HG02623 (cell line): ENCODE data around the gene NFIA.

ENCODE experiments used
- ATAC-seq: cut with Tn5 transposase; IDR thresholded peaks from one replicate; pipeline ENCODE4 v1.9.1; 2021; ENCODE audit warnings: moderate library complexity; ENCODE audit not compliant: unreplicated experiment

Gene NFIA

DNA sequence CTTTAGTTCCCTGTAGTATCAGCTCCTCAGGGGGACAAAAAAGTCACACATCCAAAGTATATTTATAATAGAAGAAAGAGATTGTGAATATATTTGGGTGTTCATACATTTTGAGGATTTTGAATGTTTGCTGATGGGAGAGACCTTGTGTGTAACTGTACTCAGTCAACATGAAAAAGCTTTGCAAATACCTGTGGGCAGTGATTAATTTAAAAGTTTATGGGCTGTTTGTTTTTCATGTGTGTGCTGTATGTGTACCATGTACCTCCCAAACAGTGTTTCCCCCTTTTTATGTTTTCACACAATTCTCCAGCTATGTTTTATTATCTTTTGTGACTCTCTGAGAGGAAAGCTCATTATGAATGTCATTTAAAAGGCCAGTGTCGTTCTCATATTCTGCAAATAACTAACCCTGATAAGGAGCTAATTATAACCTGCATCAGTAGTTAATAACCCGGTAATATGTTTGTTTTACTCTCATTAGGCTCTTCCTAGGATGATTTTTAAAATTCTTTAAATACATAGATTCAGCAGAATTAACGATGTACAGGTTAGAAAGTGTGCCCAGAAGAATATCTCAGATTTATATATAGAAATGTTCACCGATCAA, 271.5 kb downstream of the NFIA start:
- no peak for ATAC-seq

DNA sequence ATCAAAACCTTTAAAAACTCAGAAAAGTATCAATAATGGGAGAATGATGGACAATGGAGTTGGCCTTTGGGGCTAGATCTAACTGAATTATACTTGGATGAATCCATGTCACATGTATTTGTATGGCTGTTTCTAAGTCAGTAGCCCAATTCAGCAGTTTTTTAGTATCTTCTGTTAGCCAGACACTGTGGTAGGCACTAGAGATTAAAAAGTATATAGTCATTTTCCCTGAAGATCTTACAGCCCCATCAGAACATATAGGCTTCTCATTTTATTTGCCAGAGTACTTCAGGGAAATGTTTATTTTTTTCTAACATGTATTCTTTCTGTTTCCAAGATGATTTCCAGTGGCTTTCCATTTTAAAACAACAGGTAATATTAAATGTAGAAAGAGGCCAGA, 273.7 kb downstream of the NFIA start:
- ATAC-seq: no peak

DNA sequence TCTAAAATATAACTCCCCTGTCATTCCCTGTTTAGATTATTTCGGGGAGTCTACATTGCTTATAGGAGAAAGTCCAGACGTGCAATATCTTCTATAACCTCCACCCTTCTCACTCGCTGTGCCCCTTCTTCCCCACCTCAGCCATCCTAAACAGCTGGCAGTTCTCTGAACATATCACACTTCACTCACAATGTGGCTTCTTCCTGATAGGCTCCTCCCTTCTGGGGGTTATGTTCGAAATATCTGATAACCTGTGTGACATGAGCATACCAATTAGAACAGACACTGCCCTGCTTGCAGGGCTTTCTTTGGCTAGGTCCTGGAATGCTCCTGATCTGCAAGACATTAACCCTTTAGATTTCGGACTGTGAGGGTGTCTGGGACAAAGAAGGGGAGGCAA, 274.6 kb downstream of the NFIA start:
- no peak for ATAC-seq

DNA sequence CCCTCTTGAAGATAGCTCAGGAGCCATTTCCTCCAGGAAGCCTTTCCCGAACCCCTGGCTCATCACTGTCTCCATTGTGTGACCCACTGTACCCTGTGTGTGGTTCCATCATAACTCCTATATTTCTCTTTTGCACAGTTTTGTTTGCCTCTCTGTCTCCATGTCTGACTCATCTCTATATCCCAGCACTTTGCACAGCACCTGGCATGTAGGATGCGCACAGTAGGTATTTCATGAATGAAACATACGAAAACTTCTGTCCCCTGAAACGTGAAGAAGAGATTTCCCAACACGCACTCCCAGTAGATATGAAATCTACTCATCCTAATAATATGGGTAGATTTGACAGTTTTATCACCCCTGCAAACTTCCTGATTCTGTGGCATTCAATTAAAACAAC, 275.2 kb downstream of the NFIA start:
- ATAC-seq: no peak

DNA sequence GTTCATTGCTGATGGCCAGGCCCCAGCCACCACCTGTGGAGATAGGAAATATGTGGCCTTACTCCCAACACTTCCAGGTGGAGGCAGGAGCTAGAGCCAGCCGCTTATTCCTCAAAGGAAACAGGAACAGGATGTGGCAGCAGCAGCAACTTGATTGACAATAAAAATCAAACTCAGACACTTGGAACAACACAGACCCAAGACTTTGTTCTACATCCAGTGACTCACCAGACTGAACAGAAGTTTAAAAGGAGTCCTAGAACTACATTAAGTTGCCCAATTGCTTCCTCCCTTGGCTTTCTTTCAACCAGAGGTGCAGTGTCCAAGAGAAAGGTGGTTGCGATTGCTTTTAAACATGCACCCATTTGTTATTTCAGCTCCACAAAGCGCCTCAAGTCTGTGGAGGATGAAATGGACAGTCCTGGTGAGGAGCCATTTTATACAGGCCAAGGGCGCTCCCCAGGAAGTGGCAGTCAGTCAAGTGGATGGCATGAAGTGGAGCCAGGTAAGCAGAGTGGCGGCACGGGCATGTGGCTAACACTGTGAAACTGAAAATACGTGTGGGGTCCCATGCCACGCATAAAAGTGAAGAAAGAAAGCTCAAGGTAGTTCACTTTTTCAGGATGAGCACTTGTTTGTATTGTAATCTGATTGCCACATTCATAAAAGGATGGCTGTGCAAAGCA, 276.6 kb downstream of the NFIA start:
- ATAC-seq: no peak

DNA sequence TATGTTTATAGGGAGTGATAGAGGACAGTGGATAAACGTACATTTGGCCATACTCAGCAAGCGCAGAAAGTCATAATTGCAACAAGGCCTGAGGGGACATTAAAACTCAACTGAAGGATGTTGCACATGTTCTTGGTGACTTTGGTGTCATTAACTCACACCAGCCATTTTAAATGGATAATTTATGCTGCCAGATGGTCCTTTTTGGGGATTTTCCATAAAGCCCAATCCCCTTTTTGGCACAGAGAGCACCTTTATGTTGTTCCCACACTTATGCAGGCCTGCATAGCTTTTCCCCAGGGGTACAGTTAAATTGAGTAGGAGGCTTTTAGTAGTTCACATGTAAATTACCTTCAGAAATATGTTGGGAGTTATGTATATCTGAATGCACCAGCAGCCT, 279.6 kb downstream of the NFIA start:
- no peak for ATAC-seq

DNA sequence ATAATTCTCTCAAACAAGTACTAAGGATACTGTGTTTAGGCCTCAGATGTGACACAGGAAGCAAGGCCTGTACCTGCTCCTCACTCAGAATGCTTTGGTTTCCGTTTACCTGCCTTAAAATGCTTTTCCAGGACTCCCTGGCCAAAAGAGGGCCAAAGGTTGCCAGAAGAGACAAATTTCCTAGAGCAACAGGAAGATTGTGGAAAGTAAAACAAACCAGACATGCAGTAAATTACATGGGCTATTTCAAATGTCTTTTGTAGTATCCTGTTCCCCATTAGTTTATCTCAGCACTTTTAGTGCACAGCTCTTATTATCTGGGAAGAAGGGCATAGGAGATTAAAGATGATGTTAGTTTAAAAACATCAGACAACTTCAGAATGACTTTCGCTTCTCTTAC, 280.0 kb downstream of the NFIA start:
- no peak for ATAC-seq

DNA sequence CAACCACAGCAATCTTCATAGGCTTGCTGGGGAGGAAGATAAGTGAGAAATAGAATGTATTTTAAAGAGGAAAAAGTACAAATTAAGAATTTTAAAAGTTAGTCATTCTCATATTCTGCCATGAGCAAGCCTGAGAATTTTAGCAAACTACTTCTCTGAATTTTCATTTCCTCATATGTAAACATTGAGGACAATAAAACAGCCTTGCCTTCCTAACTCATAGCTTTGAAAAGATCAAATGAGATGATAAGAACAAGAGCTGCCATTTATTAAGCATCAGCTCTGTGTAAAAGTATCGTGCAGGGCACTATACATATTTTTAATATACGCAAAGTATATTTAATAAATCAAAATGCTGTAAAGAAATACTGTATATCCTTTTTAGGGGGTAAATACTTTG, 286.0 kb downstream of the NFIA start:
- ATAC-seq: no peak

DNA sequence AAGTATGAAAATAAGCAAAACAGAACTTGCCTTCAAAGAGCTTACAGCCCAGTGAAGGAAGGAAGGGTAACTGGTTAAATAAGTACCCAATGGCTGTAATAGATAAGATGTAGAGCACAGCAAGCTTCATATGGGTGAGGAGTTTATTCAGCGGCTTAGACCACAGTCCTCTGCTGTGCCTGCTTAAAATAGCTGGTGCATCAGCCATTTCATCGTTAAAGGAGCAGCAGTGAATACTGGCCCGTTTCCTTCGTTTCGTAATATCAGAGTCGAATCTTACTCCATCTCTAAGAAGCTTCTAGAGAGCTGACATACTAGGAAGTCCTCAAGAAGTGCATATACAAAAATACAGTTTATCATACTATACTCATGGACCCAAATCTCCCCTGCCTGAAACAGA, 286.5 kb downstream of the NFIA start:
- no peak for ATAC-seq

DNA sequence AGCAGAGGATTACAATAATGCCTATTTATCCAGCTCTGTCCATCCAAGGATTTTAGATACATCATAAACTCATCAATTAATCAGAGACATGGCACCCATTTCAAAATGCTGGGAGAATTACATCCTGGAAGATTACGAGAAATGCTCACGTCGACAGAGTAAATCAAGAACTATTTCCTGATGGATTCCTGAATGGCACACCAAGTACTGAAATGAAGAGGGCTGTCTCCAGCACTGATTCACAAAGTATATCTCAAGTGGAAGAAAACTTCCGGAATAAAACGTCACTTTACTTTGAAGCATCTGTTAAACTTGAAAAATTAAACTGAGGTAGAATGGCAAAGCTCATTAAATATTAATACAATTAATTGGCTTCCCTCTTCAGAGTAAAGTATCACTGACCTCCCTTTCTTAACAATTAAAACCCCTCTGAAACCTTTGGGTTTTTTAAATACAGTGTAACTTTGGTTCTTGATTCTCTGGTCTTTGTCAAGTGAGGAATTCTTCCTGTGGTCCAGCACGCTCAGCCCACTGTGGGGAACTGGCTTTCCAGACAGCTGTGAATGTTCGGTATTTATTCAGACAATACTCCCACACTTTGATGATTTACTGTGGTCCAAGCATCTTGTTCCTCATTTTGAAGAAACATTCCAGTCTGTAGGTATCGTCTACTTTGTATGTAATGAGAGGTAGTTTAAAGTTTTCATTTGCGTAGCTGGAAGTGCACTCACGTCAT, 288.0 kb downstream of the NFIA start:
- ATAC-seq: no peak

DNA sequence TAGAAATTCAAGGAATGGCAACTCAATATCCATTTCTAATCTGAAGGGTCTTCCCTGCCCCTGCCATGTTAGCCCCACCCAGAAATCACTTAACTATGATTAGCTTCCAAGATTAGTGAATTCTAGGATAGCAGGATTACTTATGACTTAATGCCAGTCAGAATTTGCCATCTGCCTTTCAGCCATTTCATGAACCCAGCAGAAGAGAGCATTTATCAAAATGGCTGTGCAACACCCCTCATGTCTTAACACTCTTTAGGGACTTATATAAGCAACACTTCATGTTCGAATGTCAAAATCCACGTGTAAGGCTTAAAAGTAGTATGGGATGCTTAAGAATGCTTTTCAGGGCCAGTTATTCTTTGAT, 288.5 kb downstream of the NFIA start:
- ATAC-seq: no peak

DNA sequence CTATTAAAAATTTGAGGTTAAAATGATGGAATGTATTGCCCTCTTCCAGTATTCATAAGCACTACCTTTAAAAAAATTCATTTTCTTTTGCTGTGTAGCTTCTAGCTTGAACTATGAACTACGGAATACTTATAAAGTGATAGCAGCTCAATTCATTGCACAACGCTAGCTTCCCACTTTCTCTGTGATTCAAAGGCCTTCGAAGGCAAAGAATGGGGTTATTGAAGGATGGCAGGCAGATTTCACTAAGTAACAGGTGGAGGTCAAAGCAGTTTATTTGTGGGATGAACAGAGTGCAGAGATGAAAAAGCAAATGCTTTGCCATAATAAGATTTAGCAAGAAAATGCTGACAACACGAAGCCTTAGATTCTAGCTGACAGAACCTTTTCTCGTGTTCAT, 290.6 kb downstream of the NFIA start:
- ATAC-seq: no peak

DNA sequence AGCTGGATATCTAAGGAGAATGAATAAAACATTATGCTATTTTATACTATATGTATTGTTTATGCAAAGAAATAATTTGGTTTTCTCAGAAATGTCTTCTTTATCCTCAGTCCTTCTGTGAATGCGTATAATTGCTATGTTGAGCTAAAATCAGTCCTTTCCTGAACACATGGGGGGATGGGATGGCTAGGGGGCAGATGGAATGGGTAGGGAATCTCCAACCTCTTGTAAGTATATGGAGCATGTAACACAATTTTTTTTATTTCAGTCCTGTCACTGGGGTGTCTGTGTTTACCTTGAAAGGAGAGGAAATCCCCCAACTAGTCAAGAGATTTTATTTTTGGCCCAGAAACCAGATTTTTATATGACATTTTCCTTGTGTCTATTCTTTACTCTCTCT, 291.8 kb downstream of the NFIA start:
- no peak for ATAC-seq

DNA sequence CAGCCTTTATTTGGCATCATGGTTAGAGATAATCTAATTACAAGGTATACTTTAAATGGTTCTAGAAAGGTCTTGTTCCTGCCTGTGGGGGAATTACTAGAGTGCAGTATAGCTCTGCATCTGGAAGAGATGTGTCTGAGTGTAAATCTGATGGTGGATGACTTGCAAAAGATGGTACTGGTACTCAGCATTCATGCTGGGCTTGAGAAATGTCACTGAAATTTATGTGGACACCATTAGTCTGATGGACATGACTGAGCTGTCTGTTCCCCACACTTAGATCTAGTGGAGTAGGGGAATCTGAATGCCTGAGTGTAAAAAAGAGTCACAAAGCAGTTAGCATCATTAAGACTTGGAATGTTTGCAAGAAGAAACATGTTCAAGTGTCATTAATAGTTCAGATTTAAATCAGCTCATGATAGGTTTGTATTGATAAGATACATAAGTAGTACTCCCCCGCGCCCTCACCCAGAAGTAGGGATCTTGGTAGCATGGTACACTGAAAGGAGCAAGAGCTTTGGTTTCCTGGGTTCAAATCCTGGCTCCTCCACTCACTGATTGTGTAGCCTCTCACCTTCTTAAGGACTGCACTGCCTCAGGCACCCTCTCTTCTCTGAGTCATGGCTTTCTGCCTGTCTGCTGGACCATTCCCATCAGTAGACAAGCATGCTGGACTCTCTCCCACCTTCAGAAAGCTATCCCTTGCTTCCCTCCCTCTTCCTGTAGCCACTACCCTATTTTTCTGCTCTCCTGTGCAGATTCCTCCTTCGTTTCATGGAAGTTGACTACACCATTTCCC, 292.9 kb downstream of the NFIA start:
- ATAC-seq: no peak

DNA sequence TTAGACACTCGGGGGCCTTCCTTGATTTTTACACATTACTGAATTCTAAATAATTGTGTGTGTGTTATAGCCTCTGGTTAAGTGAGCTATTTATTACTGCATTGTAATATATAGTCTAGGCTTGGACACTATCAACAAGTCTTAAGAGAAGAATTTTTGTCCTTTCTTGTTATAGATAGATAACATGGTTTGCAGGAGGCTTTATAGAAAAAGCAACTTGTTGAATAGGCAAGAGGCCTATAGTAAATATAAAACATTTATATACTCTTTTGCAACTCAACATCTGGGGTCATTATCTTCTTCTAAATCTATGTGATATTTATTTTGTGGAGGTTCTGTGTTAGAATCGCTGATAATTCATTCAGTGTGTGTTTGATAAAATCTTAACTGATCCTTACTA, 293.8 kb downstream of the NFIA start:
- no peak for ATAC-seq

DNA sequence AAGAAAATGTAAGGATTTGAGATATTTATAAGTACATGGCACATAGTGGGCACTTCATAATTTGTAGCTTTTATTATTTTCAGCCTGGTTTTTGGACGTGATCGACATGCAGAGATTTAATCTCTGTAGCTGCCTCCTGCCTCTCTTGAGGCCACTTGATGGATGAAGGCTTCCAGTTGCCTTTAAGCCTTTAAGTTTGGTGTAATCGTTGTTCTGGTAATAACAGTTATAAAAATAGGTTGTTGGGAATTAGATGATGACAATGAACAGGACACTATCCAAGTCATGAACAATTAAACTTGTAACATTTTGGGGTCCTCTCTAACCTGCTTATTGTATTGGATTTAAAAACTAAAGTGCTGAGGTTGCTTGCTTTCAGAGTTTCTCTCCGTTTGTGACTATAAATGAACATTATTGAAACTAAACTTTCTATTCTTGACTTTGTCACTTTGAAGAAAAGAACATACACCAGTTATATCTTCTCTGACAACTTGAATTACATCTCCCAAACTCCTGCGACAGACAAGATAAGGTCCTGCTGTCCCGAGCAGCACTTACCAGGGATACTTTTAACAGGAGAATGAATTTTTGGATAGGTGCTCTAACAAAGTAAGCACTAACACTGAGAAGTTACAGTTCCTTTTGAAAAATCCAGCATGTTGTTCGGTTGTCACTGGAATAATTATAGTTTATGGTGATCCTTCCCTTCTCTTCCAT, 295.0 kb downstream of the NFIA start:
- no peak for ATAC-seq

DNA sequence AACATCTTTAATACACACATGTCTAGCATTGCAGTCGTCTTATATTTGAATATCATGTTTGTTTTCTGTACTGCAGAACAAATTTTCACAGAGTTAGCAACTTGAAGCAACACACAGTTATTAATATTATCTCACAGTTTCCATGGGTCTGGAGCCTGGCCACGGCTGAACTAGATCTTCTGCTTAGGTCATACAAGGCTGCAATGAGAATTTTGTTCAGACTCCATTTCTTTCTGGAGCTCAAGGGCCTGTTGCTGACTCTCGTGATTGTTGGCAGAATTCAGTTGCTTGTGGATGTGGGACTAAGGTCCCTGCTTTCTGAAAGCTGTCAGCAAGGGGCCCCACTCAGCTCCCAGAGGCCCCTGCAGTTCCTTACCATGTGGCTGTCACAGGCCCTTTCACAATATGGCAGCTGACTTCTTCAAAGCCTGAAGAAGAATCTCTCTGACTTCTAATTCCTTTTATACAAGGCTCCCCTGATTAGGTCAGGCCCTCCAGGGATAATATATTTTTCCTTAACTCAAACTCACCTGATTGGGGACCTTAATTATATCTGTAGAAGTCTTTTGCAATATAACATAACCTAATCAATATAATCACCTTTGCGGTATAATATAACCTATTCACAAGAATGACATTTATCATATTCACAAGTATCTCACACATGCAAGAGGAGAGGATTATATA, 296.3 kb downstream of the NFIA start:
- ATAC-seq: no peak

DNA sequence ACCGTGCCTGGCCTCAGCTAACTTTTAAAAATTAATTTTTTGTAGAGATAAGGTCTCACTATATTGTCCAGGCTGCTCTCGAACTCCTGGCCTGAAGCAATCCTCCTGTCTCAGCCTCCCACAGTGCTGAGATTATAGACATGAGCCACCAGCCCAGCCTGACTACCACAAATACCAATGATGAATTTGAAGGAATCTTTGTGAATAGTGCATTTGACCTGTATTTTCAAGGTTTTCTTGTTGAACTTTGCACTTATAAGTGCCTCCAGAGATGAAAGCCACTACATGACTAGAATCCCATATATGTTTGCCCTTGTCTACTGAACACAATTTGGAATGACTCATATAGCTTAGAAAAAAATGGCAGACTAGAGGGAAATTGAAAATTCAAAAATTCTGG, 297.3 kb downstream of the NFIA start:
- no peak for ATAC-seq

DNA sequence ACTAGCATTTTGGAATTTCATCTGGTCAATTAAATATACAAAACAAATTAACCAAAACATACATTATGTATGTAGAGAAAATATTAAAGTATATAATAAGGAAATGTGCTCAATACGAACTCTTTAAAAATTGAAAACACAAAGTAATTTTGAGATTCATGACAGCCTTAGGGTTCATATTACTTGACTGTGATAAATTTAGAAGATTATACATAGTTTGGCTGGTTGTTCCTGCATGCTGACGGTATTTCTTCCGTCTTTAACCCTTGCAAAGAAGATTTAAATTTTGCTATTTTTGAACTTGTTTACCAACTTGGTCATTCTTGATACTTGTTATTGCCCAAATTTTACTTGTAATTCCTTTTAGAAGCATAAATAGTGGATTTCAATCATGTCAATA, 298.2 kb downstream of the NFIA start:
- ATAC-seq: no peak

DNA sequence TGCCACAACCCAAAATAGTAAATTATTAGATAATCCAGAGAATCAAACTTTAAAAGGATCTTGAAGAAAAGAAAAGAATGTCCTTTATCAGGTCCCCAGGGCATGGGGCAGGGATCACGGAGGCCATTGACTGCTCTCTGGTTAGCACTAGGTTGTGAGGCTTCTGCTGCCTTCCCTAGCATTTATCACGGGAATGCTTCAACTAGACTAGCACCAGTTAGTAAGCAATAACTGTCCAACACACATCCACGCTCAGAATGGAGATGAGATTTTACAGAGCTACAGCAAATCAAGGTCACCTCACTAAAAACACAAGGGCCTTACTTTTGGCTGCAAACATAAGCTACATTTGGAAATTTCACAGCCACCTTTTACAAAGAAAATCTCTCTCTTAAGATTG, 304.0 kb downstream of the NFIA start:
- ATAC-seq: no peak

DNA sequence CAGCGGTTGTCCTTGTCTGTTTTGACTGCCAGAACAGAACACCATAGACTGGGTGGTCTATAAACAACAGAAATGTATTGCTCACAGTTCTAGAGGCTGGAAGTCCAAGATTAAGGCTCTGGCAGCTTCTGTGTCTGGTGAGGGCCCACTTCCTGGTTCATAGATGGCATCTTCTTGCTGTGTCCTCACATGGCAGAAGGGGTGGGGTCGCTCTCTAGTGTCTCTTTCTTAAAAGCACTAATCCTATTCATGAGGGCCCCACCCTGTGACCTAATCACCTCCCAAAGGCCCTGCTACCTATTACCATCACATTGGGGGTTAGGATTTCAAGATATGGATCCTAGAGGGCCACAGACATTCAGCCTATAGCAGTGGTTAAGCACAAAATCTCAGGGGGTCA, 304.4 kb downstream of the NFIA start:
- no peak for ATAC-seq
